Endodermal cell (in vitro differentiated cells): ENCODE results near the gene NPB. TPM values are rescaled to one million over a fixed set of nuclear protein-coding genes. Genes with fewer than 3 reads are reported as not detected.

Experiments
- DNase-seq: peaks from one replicate; pipeline ENCODE4 v3.0.0-alpha.2; 2017
- H3K27ac ChIP-seq: 2 replicates; pipeline ENCODE4 v1.5.1; 2013; ENCODE audit warnings: mild to moderate bottlenecking, low read depth, low read length, moderate library complexity
- H3K27me3 ChIP-seq: 2 replicates; pipeline ENCODE4 v1.6.1; 2013; ENCODE audit warnings: mild to moderate bottlenecking, low read length, moderate library complexity; ENCODE audit not compliant: insufficient read depth, control insufficient read depth, poor library complexity, severe bottlenecking
- H3K36me3 ChIP-seq: 2 replicates; pipeline ENCODE4 v1.7.0; 2013; ENCODE audit warnings: mild to moderate bottlenecking, low read length, moderate library complexity; ENCODE audit not compliant: control insufficient read depth, insufficient read depth
- H3K4me1 ChIP-seq: one replicate; pipeline ENCODE4 v1.7.0; 2013; ENCODE audit warnings: low read length; ENCODE audit not compliant: control insufficient read depth, insufficient read depth
- H3K4me3 ChIP-seq: 2 replicates; pipeline ENCODE4 v1.5.1; 2013; ENCODE audit warnings: mild to moderate bottlenecking, low read length, moderate library complexity
- H3K9ac ChIP-seq: 2 replicates; pipeline ENCODE4 v1.6.1; 2013; ENCODE audit warnings: mild to moderate bottlenecking, low read length, moderate library complexity; ENCODE audit not compliant: poor library complexity, severe bottlenecking; ENCODE audit errors: extremely low read depth
- H3K9me3 ChIP-seq: 2 replicates; pipeline ENCODE4 v1.6.1; 2013; ENCODE audit warnings: mild to moderate bottlenecking, low read length, moderate library complexity; ENCODE audit not compliant: control insufficient read depth
- H3K27ac Mint-ChIP-seq: 2 replicates; pipeline ENCODE4 v1.8.0; 2020; ENCODE audit warnings: mixed read lengths
- H3K27me3 Mint-ChIP-seq: 2 replicates; pipeline ENCODE4 v1.8.0; 2021; ENCODE audit warnings: mild to moderate bottlenecking, mixed read lengths; ENCODE audit not compliant: insufficient read depth
- H3K36me3 Mint-ChIP-seq: 2 replicates; pipeline ENCODE4 v1.8.0; 2020; ENCODE audit warnings: low read depth, mixed read lengths
- H3K4me1 Mint-ChIP-seq: 2 replicates; pipeline ENCODE4 v1.8.0; 2020; ENCODE audit warnings: mixed read lengths
- H3K4me3 Mint-ChIP-seq: 2 replicates; pipeline ENCODE4 v1.8.0; 2020; ENCODE audit warnings: mild to moderate bottlenecking, moderate library complexity, mixed read lengths
- H3K9me3 Mint-ChIP-seq: 2 replicates; pipeline ENCODE4 v1.8.0; 2020; ENCODE audit warnings: mild to moderate bottlenecking, mixed read lengths
- WGBS, 2 experiments: methylation state at CpG; one replicate each; pipeline versions ENCODE4 v1.1.5 to v1.1.7; 2013; ENCODE audit warnings: missing lambda C conversion rate in 2 of 2, mixed read lengths in 1 of 2; ENCODE audit not compliant: insufficient coverage in 1 of 2, insufficient read length in 1 of 2; 5-methylcytosine and 5-hydroxymethylcytosine counted together
- total RNA-seq, 2 donors: library from RNA; stranded (reverse); fragmentation: NEBNext Ultra II Directional in 1 of 2; extraction: Animal tissue kit (Norgen Biotek cat#: 25700) in 1 of 2; gene quantifications; 2 replicates in 1 of 2; 3 replicates in 1 of 2; pipeline ENCODE4 v1.2.1, GENCODE V29; 2021
- TF ChIP-seq, protein P1 (sequence below): fragments of 200-600 bp; sonication (generic); conservative IDR thresholded peaks from 2 replicates; pipeline ENCODE4 v1.5.0; 2021; ENCODE audit warnings: antibody characterized with exemption, mild to moderate bottlenecking

The NPB gene
- total RNA-seq, 2 donors from 2014 or later = 3.3 to 3.7 TPM

DNA sequence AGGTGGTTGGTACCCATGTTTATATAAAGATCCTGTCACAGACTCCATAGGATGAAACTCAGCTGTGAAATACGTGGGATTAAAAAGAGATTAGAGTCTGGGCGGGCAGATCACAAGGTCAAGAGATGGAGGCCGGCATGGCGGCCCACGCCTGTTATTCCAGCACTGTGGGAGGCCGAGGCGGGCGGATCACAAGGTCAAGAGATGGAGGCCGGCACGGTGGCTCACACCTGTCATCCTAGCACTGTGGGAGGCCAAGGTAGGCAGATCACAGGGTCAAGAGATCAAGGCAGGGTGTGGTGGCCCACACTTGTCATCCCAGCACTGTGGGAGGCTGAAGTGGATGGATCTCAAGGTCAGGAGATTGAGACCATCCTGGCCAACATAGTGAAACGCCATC, 6.6 kb upstream of the NPB start:
- Mint-ChIP-seq H3K4me1 (peaks cover under 1% of the 10 kb centered on the region), H3K9me3 (no peaks in the 10 kb centered on the region), H3K27ac (no peak overlapping the region), H3K27me3 (no peaks in the 10 kb centered on the region), H3K36me3 (peaks cover 38% of the 10 kb centered on the region), H3K4me3 (no peak overlapping the region)
- Histone ChIP-seq H3K36me3 (peaks cover 41% of the 10 kb centered on the region), H3K4me1 (no peaks in the 10 kb centered on the region), H3K9ac (no peak overlapping the region), H3K27ac (no peak overlapping the region), H3K4me3 (no peak overlapping the region), H3K27me3 (no peaks in the 10 kb centered on the region), H3K9me3 (no peaks in the 10 kb centered on the region)
- WGBS, 2 experiments = 94 to 99% methylated on average over 8 to 11 of the region's 11 CpGs
- TF ChIP-seq, protein P1, sequence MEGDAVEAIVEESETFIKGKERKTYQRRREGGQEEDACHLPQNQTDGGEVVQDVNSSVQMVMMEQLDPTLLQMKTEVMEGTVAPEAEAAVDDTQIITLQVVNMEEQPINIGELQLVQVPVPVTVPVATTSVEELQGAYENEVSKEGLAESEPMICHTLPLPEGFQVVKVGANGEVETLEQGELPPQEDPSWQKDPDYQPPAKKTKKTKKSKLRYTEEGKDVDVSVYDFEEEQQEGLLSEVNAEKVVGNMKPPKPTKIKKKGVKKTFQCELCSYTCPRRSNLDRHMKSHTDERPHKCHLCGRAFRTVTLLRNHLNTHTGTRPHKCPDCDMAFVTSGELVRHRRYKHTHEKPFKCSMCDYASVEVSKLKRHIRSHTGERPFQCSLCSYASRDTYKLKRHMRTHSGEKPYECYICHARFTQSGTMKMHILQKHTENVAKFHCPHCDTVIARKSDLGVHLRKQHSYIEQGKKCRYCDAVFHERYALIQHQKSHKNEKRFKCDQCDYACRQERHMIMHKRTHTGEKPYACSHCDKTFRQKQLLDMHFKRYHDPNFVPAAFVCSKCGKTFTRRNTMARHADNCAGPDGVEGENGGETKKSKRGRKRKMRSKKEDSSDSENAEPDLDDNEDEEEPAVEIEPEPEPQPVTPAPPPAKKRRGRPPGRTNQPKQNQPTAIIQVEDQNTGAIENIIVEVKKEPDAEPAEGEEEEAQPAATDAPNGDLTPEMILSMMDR = no peak
- no peak for DNase-seq

GRCh38 chr17:81898029-81898866, 3.8 kb upstream of the NPB start:
- peaks cover 10% of the 10 kb centered on the region for H3K27me3 ChIP-seq
- H3K27ac ChIP-seq = no peak overlapping the region
- H3K9ac ChIP-seq = no peak overlapping the region
- H3K36me3 ChIP-seq = peaks cover 37% of the 10 kb centered on the region
- 92 to 94% methylated on average over 17 to 19 of the region's 19 CpGs for WGBS, 2 experiments
- H3K9me3 ChIP-seq = no peaks in the 10 kb centered on the region
- Mint-ChIP-seq H3K4me3 (no peak overlapping the region), H3K27ac (no peak overlapping the region), H3K4me1 (no peaks in the 10 kb centered on the region), H3K36me3 (peaks cover 35% of the 10 kb centered on the region), H3K9me3 (no peaks in the 10 kb centered on the region), H3K27me3 (peaks cover 11% of the 10 kb centered on the region)
- H3K4me1 ChIP-seq = no peaks in the 10 kb centered on the region
- no peak for DNase-seq
- TF ChIP-seq, protein P1 = no peak
- H3K4me3 ChIP-seq = no peak overlapping the region

DNA sequence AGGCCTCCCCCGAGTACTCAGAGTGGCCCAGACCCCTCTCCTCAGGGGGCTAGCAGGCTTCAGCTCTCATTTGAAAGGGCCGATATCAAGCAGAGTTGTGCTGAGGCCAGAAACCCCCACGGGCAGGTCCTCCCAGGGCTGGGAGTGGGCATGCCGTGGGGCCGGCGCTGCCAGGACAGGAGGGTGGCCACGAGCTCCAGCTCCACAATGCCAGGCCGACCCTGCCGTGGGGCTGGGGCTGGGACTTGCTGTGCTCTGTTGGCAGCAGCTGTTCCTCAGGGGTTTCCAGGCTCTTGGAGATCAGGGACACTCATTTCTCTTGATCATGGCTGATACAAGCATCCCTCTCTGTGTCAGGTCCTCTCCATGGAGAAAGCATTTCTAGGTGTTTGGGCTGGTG, 3.2 kb upstream of the NPB start:
- Mint-ChIP-seq H3K27me3 (peaks cover 11% of the 10 kb centered on the region), H3K4me1 (no peaks in the 10 kb centered on the region), H3K27ac (no peak overlapping the region), H3K4me3 (no peak overlapping the region), H3K36me3 (peaks cover 34% of the 10 kb centered on the region), H3K9me3 (no peaks in the 10 kb centered on the region)
- no peak for DNase-seq
- 95 to 97% methylated on average over 9 of the region's 9 CpGs for WGBS, 2 experiments
- Histone ChIP-seq H3K36me3 (peaks cover 33% of the 10 kb centered on the region), H3K9me3 (no peaks in the 10 kb centered on the region), H3K27me3 (peaks cover 10% of the 10 kb centered on the region), H3K27ac (no peak overlapping the region), H3K9ac (no peak overlapping the region), H3K4me3 (no peak overlapping the region), H3K4me1 (no peaks in the 10 kb centered on the region)
- TF ChIP-seq, protein P1 = no peak
